WERI-Rb-1 (cell line): Measurements from ENCODE around the gene MORN4.
A peak's percentile ranks its signal among the peaks of the same experiment; 100 is the strongest.
"Not testable (repeated sequence)": the region's sequence is repeated elsewhere in the genome, so short reads cannot be mapped to it uniquely, and the experiment has no call there.

Experiments
- DNase-seq: peaks from one replicate; pipeline ENCODE4 v3.0.0-alpha.2; 2020
- H3K27ac ChIP-seq: fragments of 250-450 bp; sonication (Bioruptor Pico); 2 replicates; pipeline ENCODE4 v1.5.1; 2020; ENCODE audit warnings: mild to moderate bottlenecking, moderate library complexity
- H3K27me3 ChIP-seq: fragments of 250-450 bp; sonication (Bioruptor Pico); 2 replicates; pipeline ENCODE4 v1.5.1; 2021; ENCODE audit warnings: mild to moderate bottlenecking, low read depth, moderate library complexity; ENCODE audit not compliant: insufficient read depth, severe bottlenecking
- H3K36me3 ChIP-seq: fragments of 250-450 bp; sonication (Bioruptor Pico); 2 replicates; pipeline ENCODE4 v1.5.1; 2020; ENCODE audit warnings: mild to moderate bottlenecking, moderate library complexity
- H3K4me3 ChIP-seq: 2 replicates; pipeline ENCODE4 v1.5.1; 2011; ENCODE audit warnings: low read depth, mild to moderate bottlenecking, control low read depth, low read length
- H3K9me3 ChIP-seq: fragments of 250-450 bp; sonication (Bioruptor Pico); 2 replicates; pipeline ENCODE4 v1.5.1; 2021; ENCODE audit warnings: mild to moderate bottlenecking, moderate library complexity; ENCODE audit not compliant: severe bottlenecking
- CTCF ChIP-seq: IDR thresholded peaks from 2 replicates; pipeline ENCODE4 v1.5.1; 2011; ENCODE audit warnings: low read depth, mild to moderate bottlenecking, control low read depth, inconsistent platforms, low read length

The MORN4 gene

DNA sequence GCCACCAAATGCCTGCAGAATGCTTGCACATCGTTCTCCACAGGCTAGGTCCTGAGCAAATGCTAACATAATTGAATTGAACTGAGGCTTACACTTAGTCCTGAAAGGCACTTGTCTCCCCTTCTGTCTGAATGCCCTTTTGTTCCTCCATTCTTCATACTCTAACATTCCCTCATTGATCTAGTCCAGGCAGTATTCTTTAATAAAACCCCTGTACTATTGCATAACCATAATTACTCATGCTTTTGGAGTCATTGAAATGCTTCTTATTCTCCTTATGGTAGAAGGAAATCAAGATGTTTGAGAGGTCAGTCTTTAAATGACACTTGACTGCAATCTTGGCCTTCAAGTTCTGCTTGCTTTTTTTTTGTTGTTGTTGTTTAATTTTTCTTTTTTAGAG is 14.3 kb upstream of the MORN4 start:
- no peaks in the 10 kb centered on the region for H3K9me3 ChIP-seq
- H3K4me3 ChIP-seq, result no peak overlapping the region
- peaks cover 63% of the 10 kb centered on the region for H3K36me3 ChIP-seq
- H3K27ac ChIP-seq, result no peak overlapping the region
- no peak for TF ChIP-seq CTCF
- no peak for DNase-seq
- H3K27me3 ChIP-seq, result no peaks in the 10 kb centered on the region

DNA sequence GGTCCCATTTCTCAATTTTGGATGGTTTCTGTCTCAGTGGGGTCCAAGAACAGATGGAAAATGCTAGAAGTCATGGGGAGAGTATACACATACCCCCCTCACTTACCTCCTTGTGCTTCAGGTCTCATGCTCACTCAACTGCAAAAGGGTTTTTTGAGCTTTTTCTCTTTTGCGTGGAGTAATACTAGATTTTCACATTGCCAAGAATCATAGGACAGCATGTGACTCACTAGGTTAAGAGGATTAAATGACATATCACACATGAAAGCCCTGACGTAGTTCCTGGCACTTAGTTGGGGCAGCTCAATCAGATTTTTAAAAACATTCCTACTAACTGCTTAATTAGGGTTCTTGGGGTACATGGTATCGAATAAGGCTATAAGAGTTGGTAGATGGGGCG is 11.6 kb upstream of the MORN4 start:
- DNase-seq, result no peak
- Histone ChIP-seq H3K36me3 (peaks cover 40% of the 10 kb centered on the region), H3K9me3 (no peaks in the 10 kb centered on the region), H3K27me3 (no peaks in the 10 kb centered on the region), H3K4me3 (no peak overlapping the region), H3K27ac (no peak overlapping the region)
- TF ChIP-seq CTCF, result no peak

DNA sequence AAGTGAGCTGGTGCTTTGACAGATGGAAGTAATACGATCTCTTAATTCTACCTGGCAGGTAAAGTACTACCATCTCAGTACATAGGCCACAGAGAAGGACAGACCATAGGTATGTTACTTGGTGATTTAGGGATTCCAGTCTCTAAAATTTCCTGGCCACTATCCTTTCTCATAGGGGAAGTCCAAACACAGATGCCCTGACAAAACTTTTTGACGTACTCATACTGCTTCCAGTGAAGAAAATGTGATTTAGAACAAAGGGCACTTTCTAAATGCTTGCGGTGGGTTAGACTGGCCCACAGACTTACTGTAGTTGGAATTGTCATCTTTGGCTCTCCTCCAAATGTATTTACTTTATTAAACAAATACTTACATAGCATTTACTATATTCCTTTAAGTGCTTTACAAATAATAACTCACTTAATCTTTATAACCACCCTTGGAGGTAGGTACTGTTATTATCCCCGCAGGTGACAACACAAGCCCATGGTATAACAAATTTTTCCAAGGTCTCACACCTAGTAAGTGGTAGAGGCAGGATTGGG is 10.2 kb upstream of the MORN4 start:
- Histone ChIP-seq H3K4me3 (no peak overlapping the region), H3K27me3 (no peaks in the 10 kb centered on the region), H3K36me3 (peaks cover 40% of the 10 kb centered on the region), H3K27ac (no peak overlapping the region), H3K9me3 (no peaks in the 10 kb centered on the region)
- TF ChIP-seq CTCF, result no peak
- DNase-seq, result no peak

DNA sequence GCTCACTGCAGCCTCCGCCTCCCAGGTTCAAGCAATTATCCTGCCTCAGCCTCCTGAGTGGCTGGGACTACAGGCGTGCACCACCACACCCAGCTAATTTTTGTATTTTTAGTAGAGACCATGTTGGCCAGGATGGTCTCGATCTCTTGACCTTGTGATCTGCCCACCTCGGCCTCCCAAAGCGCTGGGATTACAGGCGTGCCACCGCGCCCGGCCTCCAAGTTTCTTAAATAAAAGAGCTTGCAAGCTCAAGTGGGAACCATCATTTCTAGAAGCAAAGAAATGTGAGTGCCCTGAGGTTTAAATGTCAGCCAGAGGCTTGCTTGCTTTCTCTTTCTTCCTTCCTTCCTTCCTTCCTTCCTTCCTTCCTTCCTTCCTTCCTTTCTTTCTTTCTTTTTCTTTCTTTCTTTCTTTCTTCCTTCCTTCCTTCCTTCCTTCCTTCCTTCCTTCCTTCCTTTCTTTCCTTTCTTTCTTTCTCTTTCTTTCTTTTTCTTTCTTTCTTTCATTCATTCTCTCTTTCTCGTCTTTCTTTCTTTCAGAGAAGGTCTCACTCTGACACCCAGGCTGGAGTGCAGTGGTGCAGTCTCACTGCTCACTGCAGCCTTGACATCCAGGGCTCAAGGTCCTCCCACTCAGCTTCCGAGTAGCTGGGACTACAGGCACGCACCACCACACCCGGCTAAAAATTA is 9.3 kb upstream of the MORN4 start:
- not testable (repeated sequence) for H3K27ac ChIP-seq, H3K9me3 ChIP-seq, DNase-seq, H3K4me3 ChIP-seq, H3K27me3 ChIP-seq
- peaks cover 40% of the 10 kb centered on the region for H3K36me3 ChIP-seq

DNA sequence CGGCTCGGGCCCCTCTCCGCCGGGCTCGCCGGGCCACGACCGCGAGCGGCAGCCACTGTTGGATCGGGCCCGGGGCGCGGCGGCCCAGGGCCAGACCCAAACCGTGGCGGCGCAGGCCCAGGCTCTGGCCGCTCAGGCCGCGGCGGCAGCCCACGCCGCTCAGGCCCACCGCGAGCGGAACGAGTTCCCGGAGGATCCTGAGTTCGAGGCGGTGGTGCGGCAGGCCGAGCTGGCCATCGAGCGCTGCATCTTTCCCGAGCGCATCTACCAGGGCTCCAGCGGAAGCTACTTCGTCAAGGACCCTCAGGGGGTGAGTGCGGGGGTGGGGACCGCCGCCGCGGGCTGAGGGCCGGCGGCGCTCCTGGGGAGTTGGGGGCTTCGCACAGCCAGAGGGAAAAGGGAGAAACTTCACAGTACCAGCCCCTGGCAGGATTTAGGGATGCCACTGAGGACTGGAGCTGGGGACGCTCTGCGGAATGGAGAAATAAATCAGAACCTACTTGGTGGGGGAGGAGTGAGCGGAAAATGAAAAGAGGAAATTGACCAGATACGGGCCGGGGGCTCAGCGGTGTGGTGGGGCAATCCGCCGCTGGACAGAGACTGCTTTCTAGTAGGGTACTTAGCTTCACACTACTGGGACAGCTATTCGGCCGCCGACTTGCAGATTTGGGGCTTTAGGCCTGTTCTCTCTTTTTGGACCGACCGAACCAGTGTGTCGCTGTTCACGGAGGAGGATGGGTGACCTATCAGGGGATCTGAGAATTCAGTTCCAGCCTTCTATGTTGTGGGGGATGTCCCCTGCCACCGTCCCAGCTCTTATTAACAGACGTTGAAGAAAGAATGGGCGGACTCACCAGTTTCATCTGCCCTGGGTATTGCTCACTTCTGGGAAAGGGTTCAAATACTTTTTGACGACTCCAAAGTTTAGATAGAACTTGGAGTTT is 7.8 kb upstream of the MORN4 start:
- peaks cover 27% of the 10 kb centered on the region for H3K36me3 ChIP-seq
- peak overlapping the region; percentile 43; the same call in 1 of the 2 replicates for H3K27ac ChIP-seq
- no peaks in the 10 kb centered on the region for H3K27me3 ChIP-seq
- H3K9me3 ChIP-seq, result no peaks in the 10 kb centered on the region
- TF ChIP-seq CTCF, result no peak
- peak overlapping the region; percentile 83 for H3K4me3 ChIP-seq
- DNase-seq, result peak; percentile 20

DNA sequence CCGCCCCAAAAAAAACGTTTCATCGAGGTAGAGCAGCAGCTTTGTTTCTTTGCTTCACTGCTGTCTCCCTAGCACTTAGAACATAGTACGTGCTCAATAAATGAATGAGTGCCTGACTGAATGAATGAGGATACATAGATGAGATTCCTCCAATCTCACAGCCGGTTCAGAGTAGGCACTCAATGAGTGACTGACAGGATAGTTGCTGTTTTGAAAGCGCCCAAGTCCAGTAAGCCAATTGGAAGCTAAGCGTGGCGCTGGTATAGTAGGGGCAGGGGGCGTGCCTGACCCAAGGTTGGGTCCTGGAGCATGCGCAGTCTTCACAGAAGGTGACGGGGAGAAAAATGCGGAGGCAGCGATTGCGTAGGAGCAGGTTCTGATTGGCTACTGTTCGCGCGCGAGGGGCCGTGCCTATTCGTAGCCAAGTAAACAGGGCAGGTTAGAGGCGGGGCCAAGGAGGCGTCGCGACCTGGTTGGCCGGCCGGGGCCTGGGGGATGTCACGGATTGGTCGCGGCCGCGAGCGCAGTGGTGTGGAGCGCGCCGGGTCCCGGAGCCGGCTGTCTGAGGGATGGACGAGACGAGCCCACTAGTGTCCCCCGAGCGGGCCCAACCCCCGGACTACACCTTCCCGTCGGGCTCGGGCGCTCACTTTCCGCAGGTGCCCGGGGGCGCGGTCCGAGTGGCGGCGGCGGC is 7.0 kb upstream of the MORN4 start, which contains the start of gene PI4K2A:
Gene PI4K2A (plus strand): TSS at position 498 of the 694 bp plus-strand sequence. CDS start 72 bp downstream, at position 570.
- H3K4me3 ChIP-seq, result peak within 1 kb of the TSS; percentile 83
- H3K27ac ChIP-seq, result peak within 1 kb of the TSS; percentile 43; the same call in 1 of the 2 replicates
- peak; percentile 99 for DNase-seq
- TF ChIP-seq CTCF, result no peak
- no peaks in the 10 kb centered on the region for H3K27me3 ChIP-seq
- H3K9me3 ChIP-seq, result no peaks in the 10 kb centered on the region
- peaks cover 21% of the 10 kb centered on the region for H3K36me3 ChIP-seq

- H3K4me3 ChIP-seq, H3K27ac ChIP-seq, DNase-seq, H3K27me3 ChIP-seq, H3K36me3 ChIP-seq, H3K9me3 ChIP-seq: not testable (repeated sequence)
These were observed 5.8 kb upstream of the MORN4 start for GRCh38 chr10:97639090-97639489.
